ENCODE measurements around the gene GNS.

Gene GNS

GRCh38 chr12:64713376-64713775 is 45.8 kb downstream of the GNS start:
- Histone ChIP-seq H3K4me3 (ENCODE audit: insufficient read length, low read depth) (no peak overlapping the region), H3K27me3 (ENCODE audit: insufficient read depth, insufficient read length) (no peaks in the 10 kb centered on the region), H3K9ac (ENCODE audit: insufficient read length, low read depth) (no peak overlapping the region), H3K9me3 (ENCODE audit: insufficient read depth, low read length) (no peaks in the 10 kb centered on the region), H3K4me1 (ENCODE audit: insufficient read depth, insufficient read length) (no peaks in the 10 kb centered on the region), H3K36me3 (ENCODE audit: insufficient read depth, insufficient read length, low read length) (peaks cover 34% of the 10 kb centered on the region)
- no peak for TF ChIP-seq ZNF274 (IDR thresholded peaks at IDR 0.05; ENCODE audit: low read depth, low read length)
- no peak for TF ChIP-seq SUZ12 (IDR thresholded peaks at IDR 0.05; ENCODE audit: extremely low read depth, insufficient read depth, insufficient read length)
- no peak for TF ChIP-seq YY1 (IDR thresholded peaks at IDR 0.05; ENCODE audit: insufficient read depth, insufficient read length)
- DNase-seq (ENCODE audit: low read depth, low spot score): no peak

DNA sequence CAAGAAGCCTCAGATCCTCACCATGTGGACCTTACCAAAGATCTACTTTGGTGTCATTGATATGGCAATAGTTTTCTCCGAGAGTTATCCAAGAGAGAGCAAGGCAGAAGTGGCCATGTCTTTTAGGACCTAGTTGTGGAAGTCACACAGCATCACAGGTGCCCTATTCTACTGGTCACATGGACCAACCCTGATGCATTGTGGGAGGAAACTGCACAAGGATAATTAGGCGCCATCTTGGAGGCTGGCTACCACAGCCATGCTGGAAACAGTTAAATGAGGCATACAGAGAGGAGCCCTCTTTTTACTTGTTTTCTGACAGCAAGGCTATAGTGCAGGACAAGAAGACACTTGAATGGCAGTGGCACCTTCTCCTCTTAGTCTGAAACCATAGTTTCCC is 49.8 kb downstream of the GNS start:
- DNase-seq (ENCODE audit: low read depth, low spot score): no peak

GRCh38 chr12:64707926-64708325 is 51.3 kb downstream of the GNS start:
- DNase-seq (ENCODE audit: low read depth, low spot score): no peak
- TF ChIP-seq ZNF274 (IDR thresholded peaks at IDR 0.05; ENCODE audit: low read depth, low read length) (no peak), SUZ12 (IDR thresholded peaks at IDR 0.05; ENCODE audit: extremely low read depth, insufficient read depth, insufficient read length) (no peak), YY1 (IDR thresholded peaks at IDR 0.05; ENCODE audit: insufficient read depth, insufficient read length) (no peak)
- Histone ChIP-seq H3K9me3 (ENCODE audit: insufficient read depth, low read length) (no peaks in the 10 kb centered on the region), H3K4me1 (ENCODE audit: insufficient read depth, insufficient read length) (no peaks in the 10 kb centered on the region), H3K36me3 (ENCODE audit: insufficient read depth, insufficient read length, low read length) (peaks cover 4% of the 10 kb centered on the region), H3K4me3 (ENCODE audit: insufficient read length, low read depth) (no peak overlapping the region), H3K27me3 (ENCODE audit: insufficient read depth, insufficient read length) (no peaks in the 10 kb centered on the region), H3K9ac (ENCODE audit: insufficient read length, low read depth) (no peak overlapping the region)

More for the DNA sequence above, 49.8 kb downstream of the GNS start:
- H3K4me1 ChIP-seq (ENCODE audit: insufficient read depth, insufficient read length): no peaks in the 10 kb centered on the region
- TF ChIP-seq SUZ12 (IDR thresholded peaks at IDR 0.05; ENCODE audit: extremely low read depth, insufficient read depth, insufficient read length) (no peak), ZNF274 (IDR thresholded peaks at IDR 0.05; ENCODE audit: low read depth, low read length) (no peak), YY1 (IDR thresholded peaks at IDR 0.05; ENCODE audit: insufficient read depth, insufficient read length) (no peak)
- no peak overlapping the region for H3K9ac ChIP-seq (ENCODE audit: insufficient read length, low read depth)
- no peak overlapping the region for H3K4me3 ChIP-seq (ENCODE audit: insufficient read length, low read depth)
- H3K9me3 ChIP-seq (ENCODE audit: insufficient read depth, low read length): no peaks in the 10 kb centered on the region
- peaks cover 9% of the 10 kb centered on the region for H3K36me3 ChIP-seq (ENCODE audit: insufficient read depth, insufficient read length, low read length)
- H3K27me3 ChIP-seq (ENCODE audit: insufficient read depth, insufficient read length): no peaks in the 10 kb centered on the region

DNA sequence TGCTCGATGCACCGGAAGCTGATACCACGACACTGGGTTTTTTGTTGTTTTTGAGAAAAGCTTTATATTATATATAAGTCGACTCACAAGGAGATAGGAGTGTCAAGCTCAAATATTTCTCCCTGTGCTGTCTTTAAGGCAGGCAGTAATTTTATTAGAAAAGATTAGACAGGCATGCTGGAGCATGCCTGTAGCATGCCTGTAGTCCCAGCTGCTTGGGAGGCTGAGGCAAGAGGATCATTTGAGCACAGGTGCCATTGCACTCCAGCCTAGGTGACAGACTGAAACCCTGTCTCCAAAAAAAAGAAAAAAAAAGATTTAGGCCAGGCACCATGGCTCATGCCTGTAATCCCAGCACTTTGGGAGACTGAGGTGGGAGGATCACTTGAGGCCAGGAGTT is 51.8 kb downstream of the GNS start:
- Histone ChIP-seq H3K36me3 (ENCODE audit: insufficient read depth, insufficient read length, low read length) (peaks cover 3% of the 10 kb centered on the region), H3K4me1 (ENCODE audit: insufficient read depth, insufficient read length) (no peaks in the 10 kb centered on the region), H3K4me3 (ENCODE audit: insufficient read length, low read depth) (no peak overlapping the region), H3K9me3 (ENCODE audit: insufficient read depth, low read length) (no peaks in the 10 kb centered on the region), H3K9ac (ENCODE audit: insufficient read length, low read depth) (no peak overlapping the region), H3K27me3 (ENCODE audit: insufficient read depth, insufficient read length) (no peaks in the 10 kb centered on the region)
- TF ChIP-seq SUZ12 (IDR thresholded peaks at IDR 0.05; ENCODE audit: extremely low read depth, insufficient read depth, insufficient read length) (no peak), ZNF274 (IDR thresholded peaks at IDR 0.05; ENCODE audit: low read depth, low read length) (no peak), YY1 (IDR thresholded peaks at IDR 0.05; ENCODE audit: insufficient read depth, insufficient read length) (no peak)
- DNase-seq (ENCODE audit: low read depth, low spot score): no peak

- Histone ChIP-seq H3K4me3 (ENCODE audit: insufficient read length, low read depth) (no peak overlapping the region), H3K9me3 (ENCODE audit: insufficient read depth, low read length) (no peaks in the 10 kb centered on the region), H3K4me1 (ENCODE audit: insufficient read depth, insufficient read length) (no peaks in the 10 kb centered on the region), H3K36me3 (ENCODE audit: insufficient read depth, insufficient read length, low read length) (no peaks in the 10 kb centered on the region), H3K9ac (ENCODE audit: insufficient read length, low read depth) (no peak overlapping the region), H3K27me3 (ENCODE audit: insufficient read depth, insufficient read length) (no peaks in the 10 kb centered on the region)
- no peak for DNase-seq (ENCODE audit: low read depth, low spot score)
- TF ChIP-seq YY1 (IDR thresholded peaks at IDR 0.05; ENCODE audit: insufficient read depth, insufficient read length) (no peak), ZNF274 (IDR thresholded peaks at IDR 0.05; ENCODE audit: low read depth, low read length) (no peak), SUZ12 (IDR thresholded peaks at IDR 0.05; ENCODE audit: extremely low read depth, insufficient read depth, insufficient read length) (no peak)
Measured at GRCh38 chr12:64706857-64707256, 52.3 kb downstream of the GNS start.

GRCh38 chr12:64706306-64706705 is 52.9 kb downstream of the GNS start:
- no peaks in the 10 kb centered on the region for H3K4me1 ChIP-seq (ENCODE audit: insufficient read depth, insufficient read length)

GRCh38 chr12:64701283-64701682 is 57.9 kb downstream of the GNS start:
- Histone ChIP-seq H3K4me1 (ENCODE audit: insufficient read depth, insufficient read length) (no peaks in the 10 kb centered on the region), H3K9ac (ENCODE audit: insufficient read length, low read depth) (no peak overlapping the region), H3K4me3 (ENCODE audit: insufficient read length, low read depth) (no peak overlapping the region), H3K36me3 (ENCODE audit: insufficient read depth, insufficient read length, low read length) (peaks cover 13% of the 10 kb centered on the region), H3K27me3 (ENCODE audit: insufficient read depth, insufficient read length) (no peaks in the 10 kb centered on the region), H3K9me3 (ENCODE audit: insufficient read depth, low read length) (no peaks in the 10 kb centered on the region)
- no peak for DNase-seq (ENCODE audit: low read depth, low spot score)
- no peak for TF ChIP-seq YY1 (IDR thresholded peaks at IDR 0.05; ENCODE audit: insufficient read depth, insufficient read length)
- no peak for TF ChIP-seq SUZ12 (IDR thresholded peaks at IDR 0.05; ENCODE audit: extremely low read depth, insufficient read depth, insufficient read length)
- TF ChIP-seq ZNF274 (IDR thresholded peaks at IDR 0.05; ENCODE audit: low read depth, low read length): no peak

More at GRCh38 chr12:64706306-64706705, 52.9 kb downstream of the GNS start:
- no peak for TF ChIP-seq ZNF274 (IDR thresholded peaks at IDR 0.05; ENCODE audit: low read depth, low read length)
- no peak for TF ChIP-seq SUZ12 (IDR thresholded peaks at IDR 0.05; ENCODE audit: extremely low read depth, insufficient read depth, insufficient read length)
- TF ChIP-seq YY1 (IDR thresholded peaks at IDR 0.05; ENCODE audit: insufficient read depth, insufficient read length): no peak
- H3K27me3 ChIP-seq (ENCODE audit: insufficient read depth, insufficient read length): no peaks in the 10 kb centered on the region
- H3K9me3 ChIP-seq (ENCODE audit: insufficient read depth, low read length): no peaks in the 10 kb centered on the region
- no peak for DNase-seq (ENCODE audit: low read depth, low spot score)
- H3K4me3 ChIP-seq (ENCODE audit: insufficient read length, low read depth): no peak overlapping the region
- no peaks in the 10 kb centered on the region for H3K36me3 ChIP-seq (ENCODE audit: insufficient read depth, insufficient read length, low read length)
- no peak overlapping the region for H3K9ac ChIP-seq (ENCODE audit: insufficient read length, low read depth)

Data from NT2/D1 (cell line).